ENCODE measurements around the gene ISCA2.

DNA sequence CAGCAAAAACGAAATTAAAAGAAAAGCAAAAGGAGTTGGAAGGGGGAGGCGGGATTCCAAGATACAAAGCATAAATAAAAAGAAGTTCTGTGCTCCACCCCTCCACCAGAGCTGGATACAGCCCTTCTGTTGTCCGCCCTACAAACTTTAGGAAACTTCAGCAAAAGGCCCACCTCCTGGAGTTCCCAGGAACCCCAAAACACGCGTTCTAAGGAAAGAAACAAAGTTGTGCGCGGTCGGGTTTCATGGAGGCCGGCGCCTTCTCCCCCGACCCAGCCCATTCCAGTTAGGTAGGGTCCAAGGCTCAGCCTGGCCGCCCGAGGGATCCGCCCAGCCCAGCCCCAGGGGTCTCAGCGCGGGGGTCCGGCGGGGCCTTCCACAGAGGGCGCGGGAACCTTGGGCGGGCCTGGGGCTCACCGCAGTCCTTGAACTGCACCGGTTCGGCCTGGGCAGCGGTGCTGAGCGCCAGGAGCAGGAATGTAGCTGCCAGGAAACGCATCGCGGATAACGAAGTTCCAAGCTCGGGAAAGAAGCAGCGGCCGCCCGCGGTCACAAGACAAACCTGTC, 706 bp upstream of the ISCA2 start, which contains the start of gene NPC2:
- TF ChIP-seq, protein P1, sequence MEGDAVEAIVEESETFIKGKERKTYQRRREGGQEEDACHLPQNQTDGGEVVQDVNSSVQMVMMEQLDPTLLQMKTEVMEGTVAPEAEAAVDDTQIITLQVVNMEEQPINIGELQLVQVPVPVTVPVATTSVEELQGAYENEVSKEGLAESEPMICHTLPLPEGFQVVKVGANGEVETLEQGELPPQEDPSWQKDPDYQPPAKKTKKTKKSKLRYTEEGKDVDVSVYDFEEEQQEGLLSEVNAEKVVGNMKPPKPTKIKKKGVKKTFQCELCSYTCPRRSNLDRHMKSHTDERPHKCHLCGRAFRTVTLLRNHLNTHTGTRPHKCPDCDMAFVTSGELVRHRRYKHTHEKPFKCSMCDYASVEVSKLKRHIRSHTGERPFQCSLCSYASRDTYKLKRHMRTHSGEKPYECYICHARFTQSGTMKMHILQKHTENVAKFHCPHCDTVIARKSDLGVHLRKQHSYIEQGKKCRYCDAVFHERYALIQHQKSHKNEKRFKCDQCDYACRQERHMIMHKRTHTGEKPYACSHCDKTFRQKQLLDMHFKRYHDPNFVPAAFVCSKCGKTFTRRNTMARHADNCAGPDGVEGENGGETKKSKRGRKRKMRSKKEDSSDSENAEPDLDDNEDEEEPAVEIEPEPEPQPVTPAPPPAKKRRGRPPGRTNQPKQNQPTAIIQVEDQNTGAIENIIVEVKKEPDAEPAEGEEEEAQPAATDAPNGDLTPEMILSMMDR (IDR thresholded peaks at IDR 0.05) = no peak
- TF ChIP-seq POLR2A (IDR thresholded peaks at IDR 0.05) = peak in 1 of 2 donors; percentile 64

Data from heart left ventricle (tissue), 13 donors.